ENCODE results near the gene CALHM4. TPM values are rescaled to one million over a fixed set of nuclear protein-coding genes. Genes with fewer than 3 reads are reported as not detected.

Gene CALHM4
- total and polyA plus RNA-seq, 2 of the 8 experiments (the other 6 are each of a cell fraction or from before 2014, with no cell fraction given), result not detected

GRCh38 chr6:116533233-116533957 lies 20.2 kb upstream of the CALHM4 start (continued):
- TF ChIP-seq CTCF (IDR thresholded peaks at IDR 0.05; ENCODE audit: control extremely low read depth in 1 of 3, insufficient read depth in 1 of 3, low read depth in 1 of 3, low read length in 3 of 3) (peak in 2 of 3 experiments; percentile 21 to 56; a peak in 3 of 4 replicates), HDAC2 (IDR thresholded peaks at IDR 0.05; ENCODE audit: borderline replicate concordance in 1 of 2, low read depth in 2 of 2, low read length in 2 of 2) (no peak)
